ENCODE measurements around the gene GNAQ. TPM values are rescaled to one million over a fixed set of nuclear protein-coding genes. Genes with fewer than 3 reads are reported as not detected.
A peak's percentile ranks its signal among the peaks of the same experiment; 100 is the strongest.

The GNAQ gene
- total RNA-seq, 1 donor = 53.1 TPM

DNA sequence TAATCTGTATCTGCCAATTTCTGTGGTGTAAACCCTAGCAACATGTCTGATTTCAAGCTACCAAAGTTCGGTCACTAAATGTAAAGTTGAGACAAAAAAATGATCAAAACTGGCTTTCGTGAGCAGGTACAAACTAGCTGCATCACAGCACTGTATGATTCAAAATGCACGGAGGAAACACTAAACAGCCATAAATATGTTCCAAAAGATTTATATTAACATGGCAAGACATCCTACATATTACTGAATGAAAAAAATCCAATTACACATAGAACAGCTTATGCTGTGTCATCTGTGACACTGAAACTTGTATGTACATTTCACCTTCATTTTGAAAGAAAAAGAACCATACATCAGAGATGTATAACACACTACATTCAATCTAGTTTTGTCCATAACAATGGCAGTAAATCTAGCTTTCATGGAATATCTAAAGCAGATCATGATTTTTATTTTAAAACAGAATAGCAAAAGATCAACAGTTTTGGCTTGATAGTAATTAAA lies 14.4 kb downstream of the GNAQ start:
- H3K4me3 ChIP-seq (ENCODE audit: low read depth, low read length) = no peak overlapping the region
- DNase-seq (ENCODE audit: low read depth) = no peak
- TF ChIP-seq, protein P1, sequence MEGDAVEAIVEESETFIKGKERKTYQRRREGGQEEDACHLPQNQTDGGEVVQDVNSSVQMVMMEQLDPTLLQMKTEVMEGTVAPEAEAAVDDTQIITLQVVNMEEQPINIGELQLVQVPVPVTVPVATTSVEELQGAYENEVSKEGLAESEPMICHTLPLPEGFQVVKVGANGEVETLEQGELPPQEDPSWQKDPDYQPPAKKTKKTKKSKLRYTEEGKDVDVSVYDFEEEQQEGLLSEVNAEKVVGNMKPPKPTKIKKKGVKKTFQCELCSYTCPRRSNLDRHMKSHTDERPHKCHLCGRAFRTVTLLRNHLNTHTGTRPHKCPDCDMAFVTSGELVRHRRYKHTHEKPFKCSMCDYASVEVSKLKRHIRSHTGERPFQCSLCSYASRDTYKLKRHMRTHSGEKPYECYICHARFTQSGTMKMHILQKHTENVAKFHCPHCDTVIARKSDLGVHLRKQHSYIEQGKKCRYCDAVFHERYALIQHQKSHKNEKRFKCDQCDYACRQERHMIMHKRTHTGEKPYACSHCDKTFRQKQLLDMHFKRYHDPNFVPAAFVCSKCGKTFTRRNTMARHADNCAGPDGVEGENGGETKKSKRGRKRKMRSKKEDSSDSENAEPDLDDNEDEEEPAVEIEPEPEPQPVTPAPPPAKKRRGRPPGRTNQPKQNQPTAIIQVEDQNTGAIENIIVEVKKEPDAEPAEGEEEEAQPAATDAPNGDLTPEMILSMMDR (IDR thresholded peaks at IDR 0.05; ENCODE audit: insufficient read depth, low read depth, low read length) = no peak

DNA sequence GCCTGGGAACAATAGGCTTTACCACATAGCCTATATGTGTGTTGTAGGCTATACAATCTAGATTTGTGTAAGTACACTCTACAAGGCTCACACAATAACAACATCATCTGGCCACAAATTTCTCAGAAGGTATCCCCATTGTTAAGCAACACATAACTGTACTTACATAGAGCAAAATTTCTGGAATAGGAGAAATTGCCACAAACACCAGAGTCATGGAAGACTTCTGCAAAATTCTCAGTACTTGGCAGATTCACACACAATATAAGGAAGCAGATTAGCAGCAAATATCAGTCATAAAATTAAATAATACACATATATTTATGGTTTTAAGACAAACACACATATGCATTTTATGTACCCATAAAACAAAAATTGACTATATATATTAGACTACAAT lies 16.4 kb downstream of the GNAQ start:
- TF ChIP-seq, protein P1 (IDR thresholded peaks at IDR 0.05; ENCODE audit: insufficient read depth, low read depth, low read length) = no peak
- no peak overlapping the region for H3K4me3 ChIP-seq (ENCODE audit: low read depth, low read length)
- DNase-seq (ENCODE audit: low read depth) = no peak

DNA sequence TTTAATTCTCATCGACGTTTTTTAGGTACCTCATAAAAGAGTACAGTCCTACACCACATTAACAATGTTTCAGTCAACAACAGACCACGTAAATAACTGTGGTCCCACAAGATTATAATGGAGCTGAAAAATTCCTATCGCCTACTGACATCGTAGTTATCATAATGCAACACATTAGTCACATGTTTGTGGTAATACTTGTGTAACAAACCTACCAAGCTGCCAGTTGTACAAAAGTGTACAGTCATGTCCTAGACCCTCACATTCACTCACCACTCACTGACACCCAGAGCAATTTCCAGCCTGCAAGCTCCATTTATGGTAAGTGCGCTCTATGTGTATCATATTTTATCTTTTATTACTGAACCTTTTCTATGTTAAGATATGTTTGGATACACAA lies 16.8 kb downstream of the GNAQ start:
- no peak overlapping the region for H3K4me3 ChIP-seq (ENCODE audit: low read depth, low read length)
- TF ChIP-seq, protein P1 (IDR thresholded peaks at IDR 0.05; ENCODE audit: insufficient read depth, low read depth, low read length) = no peak
- peak; percentile 56 for DNase-seq (ENCODE audit: low read depth)

DNA sequence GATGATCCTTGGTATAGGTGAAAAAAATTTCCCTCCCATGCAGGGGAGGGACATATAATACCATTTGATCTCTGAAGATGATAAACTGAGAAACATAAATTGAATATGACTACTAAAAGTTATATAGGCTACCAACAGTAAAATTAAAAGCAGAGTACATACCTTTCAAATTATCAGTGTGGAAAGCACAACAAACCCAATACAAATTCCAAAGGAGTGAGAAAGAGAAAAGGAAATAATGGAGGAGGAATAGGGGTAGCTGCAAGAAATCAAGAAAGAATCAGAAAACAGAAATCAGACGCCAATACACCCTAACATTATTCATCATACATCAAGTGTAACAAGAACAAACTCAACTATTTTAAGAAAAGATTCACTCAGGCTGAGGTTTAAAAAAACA lies 17.7 kb downstream of the GNAQ start:
- no peak for DNase-seq (ENCODE audit: low read depth)
- TF ChIP-seq, protein P1 (IDR thresholded peaks at IDR 0.05; ENCODE audit: insufficient read depth, low read depth, low read length) = no peak
- no peak overlapping the region for H3K4me3 ChIP-seq (ENCODE audit: low read depth, low read length)

DNA sequence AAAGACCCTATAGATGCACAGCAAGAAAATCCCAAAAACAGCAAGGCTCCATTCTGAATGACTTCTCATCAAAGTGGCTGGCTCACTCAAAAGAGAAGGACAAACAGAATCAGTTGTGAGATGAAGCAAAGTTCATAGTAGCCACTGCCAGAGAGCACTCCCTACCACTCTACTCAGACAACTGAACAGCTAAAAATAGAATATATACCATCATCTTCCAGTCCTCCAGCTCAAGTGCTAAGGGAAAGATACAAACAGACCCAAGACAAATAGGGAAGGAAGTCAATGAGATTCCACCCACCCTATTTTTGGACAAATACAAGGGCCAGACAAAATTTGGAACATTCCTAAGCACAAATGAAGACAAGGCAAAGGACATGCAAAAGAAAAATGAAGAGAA lies 20.6 kb downstream of the GNAQ start:
- TF ChIP-seq, protein P1 (IDR thresholded peaks at IDR 0.05; ENCODE audit: insufficient read depth, low read depth, low read length) = no peak
- DNase-seq (ENCODE audit: low read depth) = no peak
- no peak overlapping the region for H3K4me3 ChIP-seq (ENCODE audit: low read depth, low read length)

DNA sequence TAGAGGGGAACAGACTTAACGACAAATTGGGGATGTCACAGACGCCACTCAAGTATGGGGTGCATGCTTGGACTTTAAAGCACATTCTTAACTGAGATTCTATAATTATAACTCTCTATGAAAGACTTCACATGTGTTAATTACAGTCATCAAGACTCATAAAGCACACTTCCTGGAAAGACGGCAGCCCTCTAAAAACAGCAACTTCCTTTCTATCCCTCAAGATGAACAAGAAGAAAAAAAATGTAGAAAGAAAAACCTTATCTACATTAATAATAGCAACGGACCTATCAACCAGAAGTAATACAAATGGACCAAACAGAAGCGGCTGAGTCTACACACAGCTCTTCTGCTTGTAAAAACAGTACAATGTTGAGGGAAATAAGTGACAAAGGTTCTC lies 21.2 kb downstream of the GNAQ start:
- no peak overlapping the region for H3K4me3 ChIP-seq (ENCODE audit: low read depth, low read length)
- DNase-seq (ENCODE audit: low read depth) = no peak
- TF ChIP-seq, protein P1 (IDR thresholded peaks at IDR 0.05; ENCODE audit: insufficient read depth, low read depth, low read length) = no peak

DNA sequence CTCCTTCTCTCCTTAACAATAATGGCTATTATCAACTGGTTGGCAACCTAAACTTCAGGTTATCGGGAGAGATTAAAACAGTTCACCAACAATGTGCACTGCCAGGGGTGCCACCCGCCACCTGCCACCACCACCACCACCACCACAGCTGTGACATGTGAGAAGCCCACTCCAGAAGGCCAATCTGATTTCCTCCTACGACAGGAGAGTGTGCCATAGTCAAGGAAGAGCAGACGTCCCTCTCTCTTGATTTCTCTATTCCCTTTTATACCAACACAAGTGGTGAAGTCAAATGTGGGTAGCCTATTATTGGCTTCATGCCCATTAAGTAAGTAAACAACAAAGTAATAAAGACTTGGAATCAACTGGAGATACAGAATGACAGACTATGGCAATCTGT lies 22.4 kb downstream of the GNAQ start:
- DNase-seq (ENCODE audit: low read depth) = no peak
- TF ChIP-seq, protein P1 (IDR thresholded peaks at IDR 0.05; ENCODE audit: insufficient read depth, low read depth, low read length) = no peak
- H3K4me3 ChIP-seq (ENCODE audit: low read depth, low read length) = no peak overlapping the region

Data from fibroblast of villous mesenchyme (primary cell).